Thoracic aorta (tissue), 2 donors: ENCODE data around the gene PSORS1C2. TPM values are rescaled to one million over a fixed set of nuclear protein-coding genes. Genes with fewer than 3 reads are reported as not detected.

Experiments
- ATAC-seq: fragments of 150-250 bp; one replicate; pipeline ENCODE4 v1.8.0; 2017; ENCODE audit warnings: low read depth; ENCODE audit not compliant: insufficient number of reproducible peaks, low FRiP score
- DNase-seq: peaks from one replicate; pipeline ENCODE4 v3.0.0-alpha.2; 2020; ENCODE audit warnings: low spot score
- H3K27ac ChIP-seq, 2 donors: fragments of 200-600 bp; sonication (generic); 1 replicate in 1 of 2; 2 replicates in 1 of 2; pipeline ENCODE4 v1.5.1; 2016; ENCODE audit warnings: mild to moderate bottlenecking in 2 of 2, moderate library complexity in 2 of 2
- H3K27me3 ChIP-seq: fragments of 200-600 bp; sonication (generic); replicated peaks from 2 replicates; pipeline ENCODE4 v1.6.0; 2016; ENCODE audit warnings: mild to moderate bottlenecking; ENCODE audit not compliant: insufficient read depth
- H3K36me3 ChIP-seq: fragments of 200-600 bp; sonication (generic); one replicate; pipeline ENCODE4 v1.5.1; 2016
- H3K4me1 ChIP-seq, 2 donors: fragments of 200-600 bp; sonication (generic); 1 replicate in 1 of 2; 2 replicates in 1 of 2; pipeline versions ENCODE4 v1.5.1 to v1.6.0; 2016; ENCODE audit warnings: low read depth in 2 of 2, mild to moderate bottlenecking in 1 of 2; ENCODE audit not compliant: control insufficient read depth in 1 of 2
- H3K4me3 ChIP-seq: fragments of 200-600 bp; sonication (generic); 2 replicates; pipeline ENCODE4 v1.5.1; 2016; ENCODE audit warnings: mild to moderate bottlenecking
- H3K9me3 ChIP-seq: fragments of 200-600 bp; sonication (generic); 2 replicates; pipeline ENCODE4 v1.5.1; 2016
- CTCF ChIP-seq: fragments of 200-600 bp; sonication (generic); IDR thresholded peaks from one replicate; pipeline ENCODE4 v1.5.1; 2019; ENCODE audit warnings: antibody characterized with exemption
- total RNA-seq, 2 donors: library from RNA; depleted of rRNA; stranded (reverse); fragments of >200 nt; gene quantifications; one replicate each; pipeline versions ENCODE4 v1.1.0 to v1.2.3, GENCODE V29; 2016

The PSORS1C2 gene
- total RNA-seq, 2 donors from 2014 or later: not detected

GRCh38 chr6:31090275-31090972, 48.4 kb downstream of the PSORS1C2 start:
- Histone ChIP-seq H3K27me3 (no peaks in the 10 kb centered on the region), H3K27ac (no peak overlapping the region), H3K36me3 (no peaks in the 10 kb centered on the region), H3K4me3 (no peak overlapping the region), H3K9me3 (no peaks in the 10 kb centered on the region), H3K4me1 (peaks cover 0 to 6% of the 10 kb centered on the region in 2 donors)
- TF ChIP-seq CTCF: no peak
- ATAC-seq (no peak), DNase-seq (no peak)

Other genes starting within 250 kb of the PSORS1C2 start
- 10 to 100 TPM; 14.9 to 42.2 TPM for gene GTF2H4, start 230.9 kb downstream of the PSORS1C2 start, total RNA-seq
- gene VARS2, start 224.8 kb downstream of the PSORS1C2 start, total RNA-seq: 10 to 100 TPM; 20.2 to 26.0 TPM
- not detected for gene SFTA2, start 206.9 kb downstream of the PSORS1C2 start, total RNA-seq
- 10 to 100 TPM in 1 of 2 donors, not detected in 1; 13.8 TPM for gene MUCL3, start 198.1 kb downstream of the PSORS1C2 start, total RNA-seq
- gene MUC21, start 155.3 kb downstream of the PSORS1C2 start, total RNA-seq: not detected
- not detected for gene MUC22, start 128.6 kb downstream of the PSORS1C2 start, total RNA-seq
- gene C6orf15, start 26.5 kb downstream of the PSORS1C2 start, total RNA-seq: not detected
- 1 to 10 TPM; 3.7 to 6.8 TPM for gene PSORS1C1, start 24.3 kb downstream of the PSORS1C2 start, total RNA-seq
- 1 to 10 TPM in 1 of 2 donors, under 1 TPM in 1; 0.28 to 1.6 TPM for gene CDSN, start 18.6 kb downstream of the PSORS1C2 start, total RNA-seq
- gene CCHCR1, start 18.7 kb upstream of the PSORS1C2 start, total RNA-seq: 10 to 100 TPM; 11.1 to 31.6 TPM
- gene TCF19, start 19.5 kb upstream of the PSORS1C2 start, total RNA-seq: 10 to 100 TPM in 1 of 2 donors, 1 to 10 TPM in 1; 1.6 to 15.7 TPM
- 10 to 100 TPM in 1 of 2 donors, 1 to 10 TPM in 1; 4.0 to 12.9 TPM for gene POU5F1, start 31.6 kb upstream of the PSORS1C2 start, total RNA-seq
- 100 to 1,000 TPM; 321 to 782 TPM for gene HLA-C, start 133.0 kb upstream of the PSORS1C2 start, total RNA-seq
- gene HLA-B, start 218.1 kb upstream of the PSORS1C2 start, total RNA-seq: 100 to 1,000 TPM; 552 to 852 TPM